CD8-positive, alpha-beta memory T cell (primary cell): ENCODE measurements around the gene PRPF40A. TPM values are rescaled to one million over a fixed set of nuclear protein-coding genes. Genes with fewer than 3 reads are reported as not detected.
A peak's percentile ranks its signal among the peaks of the same experiment; 100 is the strongest.
"Not testable (repeated sequence)": the region's sequence is repeated elsewhere in the genome, so short reads cannot be mapped to it uniquely, and the experiment has no call there.

Experiments
- CTCF ChIA-PET: fragments of 350-600 bp; sonication (Branson Sonifier 250); formaldehyde crosslinking; loops from one replicate; lab custom pipeline; 2021; ENCODE audit warnings: antibody characterized with exemption; lab: Charles Lee
- POLR2A ChIA-PET: fragments of 350-600 bp; sonication (Branson Sonifier 250); formaldehyde crosslinking; loops from one replicate; lab custom pipeline; 2021; ENCODE audit warnings: antibody characterized with exemption; lab: Charles Lee
- DNase-seq, 5 donors: peaks; one replicate each; pipeline versions ENCODE4 v3.0.0 to v3.0.0-alpha.2; 2020 to 2022; ENCODE audit warnings: mixed read lengths in 1 of 5
- H3K27ac ChIP-seq: one replicate; pipeline ENCODE4 v1.7.0; 2013; ENCODE audit warnings: low read depth, mild to moderate bottlenecking, low read length, moderate library complexity
- H3K27me3 ChIP-seq: 2 replicates; pipeline ENCODE4 v1.7.0; 2013; ENCODE audit warnings: low read length, mild to moderate bottlenecking; ENCODE audit not compliant: insufficient read depth, poor library complexity, severe bottlenecking
- H3K36me3 ChIP-seq: 2 replicates; pipeline ENCODE4 v1.7.0; 2013; ENCODE audit warnings: mild to moderate bottlenecking, low read length, moderate library complexity; ENCODE audit not compliant: insufficient read depth
- H3K4me1 ChIP-seq: 2 replicates; pipeline ENCODE4 v1.7.0; 2013; ENCODE audit warnings: mild to moderate bottlenecking, low read length, moderate library complexity; ENCODE audit not compliant: insufficient read depth
- H3K4me3 ChIP-seq: 2 replicates; pipeline ENCODE4 v1.7.0; 2013; ENCODE audit warnings: mild to moderate bottlenecking, low read length
- H3K9me3 ChIP-seq: 2 replicates; pipeline ENCODE4 v1.7.0; 2013; ENCODE audit warnings: mild to moderate bottlenecking, low read length
- H3K27ac Mint-ChIP-seq, 8 donors: one replicate each; pipeline ENCODE4 v1.8.0; 2020 to 2021; ENCODE audit warnings: mixed read lengths in 8 of 8, mild to moderate bottlenecking in 6 of 8, inconsistent platforms in 3 of 8, moderate library complexity in 3 of 8
- H3K27me3 Mint-ChIP-seq, 2 donors: one replicate each; pipeline ENCODE4 v1.8.0; 2020 to 2021; ENCODE audit warnings: mixed read lengths in 2 of 2, mild to moderate bottlenecking in 1 of 2, moderate library complexity in 1 of 2
- H3K36me3 Mint-ChIP-seq, 3 donors: one replicate each; pipeline ENCODE4 v1.8.0; 2020 to 2021; ENCODE audit warnings: mixed read lengths in 3 of 3, inconsistent platforms in 1 of 3, mild to moderate bottlenecking in 1 of 3
- H3K4me1 Mint-ChIP-seq, 3 donors: one replicate each; pipeline ENCODE4 v1.8.0; 2020 to 2021; ENCODE audit warnings: mixed read lengths in 3 of 3, inconsistent platforms in 1 of 3, mild to moderate bottlenecking in 1 of 3
- H3K4me3 Mint-ChIP-seq, 7 donors: one replicate each; pipeline ENCODE4 v1.8.0; 2020 to 2021; ENCODE audit warnings: mixed read lengths in 7 of 7, mild to moderate bottlenecking in 6 of 7, moderate library complexity in 4 of 7, inconsistent platforms in 2 of 7
- H3K9me3 Mint-ChIP-seq, 5 donors: one replicate each; pipeline ENCODE4 v1.8.0; 2020 to 2022; ENCODE audit warnings: mixed read lengths in 5 of 5, mild to moderate bottlenecking in 3 of 5, moderate library complexity in 2 of 5, inconsistent platforms in 1 of 5
- polyA plus RNA-seq: library from polyadenylated mRNA; unstranded; fragments of 300-500 nt; fragmentation: Illumina TruSeq; gene quantifications from one replicate; pipeline ENCODE4 v1.2.3, GENCODE V29; 2021
- total RNA-seq, 2 experiments: library from RNA; stranded (reverse); gene quantifications; one replicate each; pipeline ENCODE4 v1.2.3, GENCODE V29; 2021

The PRPF40A gene
- total RNA-seq, result 100 to 1,000 TPM; 138 to 146 TPM
- polyA plus RNA-seq, result 136 TPM

DNA sequence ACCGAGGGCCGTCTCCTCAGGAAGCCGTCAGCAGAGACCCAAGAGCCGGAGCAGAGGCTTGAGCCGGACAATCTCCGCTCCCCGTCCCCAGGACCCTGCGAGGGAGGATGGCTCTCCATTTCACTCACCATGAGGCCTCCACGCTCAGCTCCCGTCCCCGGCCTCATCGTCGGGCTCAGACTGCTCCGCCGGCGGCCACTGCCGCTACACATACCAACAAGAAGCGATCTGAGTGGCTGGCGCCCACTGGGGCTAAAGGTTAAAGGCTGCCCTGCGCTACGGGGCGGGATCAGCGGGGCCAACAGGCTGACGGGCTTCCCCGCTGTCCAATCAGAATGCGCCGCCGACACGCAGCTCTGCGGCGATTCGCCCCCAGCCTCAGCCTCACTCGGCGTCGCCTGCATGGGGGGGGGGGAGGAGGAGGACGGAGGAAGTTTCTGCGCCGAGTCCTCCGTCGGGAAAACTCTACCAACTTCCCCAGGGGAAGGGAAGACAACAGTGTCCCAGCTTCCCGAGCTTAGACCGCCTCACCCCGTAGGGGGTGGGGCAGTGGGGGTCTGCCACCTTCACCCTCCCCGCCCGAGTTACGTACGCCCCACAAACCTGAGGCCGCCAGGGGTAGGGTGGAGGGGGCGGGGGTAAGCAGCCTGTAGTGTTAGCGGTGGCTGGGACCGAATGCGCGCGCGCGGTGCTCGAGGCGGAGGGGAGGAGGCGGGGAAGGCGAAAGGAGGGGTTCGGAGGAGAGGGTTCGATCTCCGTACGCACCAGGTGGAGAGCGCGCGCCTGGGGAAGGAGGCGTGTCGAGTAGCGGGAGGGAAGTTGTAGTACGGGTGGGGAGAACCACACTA lies at the start of gene PRPF40A:
Gene PRPF40A (minus strand): TSS at position 234 of the 848 bp plus-strand sequence. CDS start 22 bp downstream, at position 212.
- Histone ChIP-seq H3K27me3 (no peaks in the 10 kb centered on the region), H3K9me3 (no peaks in the 10 kb centered on the region), H3K36me3 (peaks cover 10% of the 10 kb centered on the region), H3K4me3 (peak within 1 kb of the TSS; percentile 96), H3K4me1 (peaks cover 31% of the 10 kb centered on the region), H3K27ac (peak within 1 kb of the TSS; percentile 97)
- POLR2A ChIA-PET, result interaction anchor here (0.6 to 1.2 kb wide), 8 partner anchors 9 to 926 kb away, joined by 3 to 7 read pairs (median 4); partner anchors contain the start of gene STAM2
- H3K27me3 Mint-ChIP-seq, result peaks cover 0 to 3% of the 10 kb centered on the region in 2 donors
- CTCF ChIA-PET, result interaction anchor here (0.9 to 1.6 kb wide), 4 partner anchors 10 to 82 kb away, joined by 3 to 4 read pairs (median 4); no protein-coding TSS in a partner anchor
- H3K9me3 Mint-ChIP-seq, result no peaks in the 10 kb centered on the region
- peak within 1 kb of the TSS; percentile 97 to 100 (median 99) for H3K4me3 Mint-ChIP-seq
- peaks cover 64 to 83% (median 82%) of the 10 kb centered on the region in 3 donors for H3K4me1 Mint-ChIP-seq
- H3K27ac Mint-ChIP-seq, result peak within 1 kb of the TSS; percentile 97 to 100 (median 99)
- DNase-seq, result peak; percentile 98 to 99 (median 99)
- H3K36me3 Mint-ChIP-seq, result peaks cover 0 to 54% (median 4%) of the 10 kb centered on the region in 3 donors

DNA sequence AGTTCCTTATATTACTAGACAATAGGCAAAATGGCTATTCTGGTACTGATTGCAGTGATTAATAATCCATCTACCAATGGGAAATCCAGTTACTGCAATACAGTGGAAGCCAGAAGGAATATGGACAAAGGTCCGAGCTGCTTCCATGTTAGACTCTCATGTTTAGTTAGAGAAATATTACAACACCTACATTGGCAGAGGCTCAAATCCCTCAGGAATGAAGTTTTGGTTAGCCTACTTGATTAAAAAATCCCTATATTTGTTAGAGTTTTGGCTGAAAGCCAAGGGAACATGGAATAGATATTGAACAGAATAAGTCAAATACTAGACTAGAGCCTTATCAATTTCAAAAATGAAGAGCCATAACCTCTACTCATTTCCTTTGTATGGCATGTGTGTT lies 49.7 kb upstream of the PRPF40A start:
- peaks cover 0 to 14% (median 5%) of the 10 kb centered on the region in 3 donors for H3K36me3 Mint-ChIP-seq
- no peak overlapping the region for H3K4me3 ChIP-seq
- H3K27me3 Mint-ChIP-seq, result peaks cover 0 to 2% of the 10 kb centered on the region in 2 donors
- H3K27ac ChIP-seq, result no peak overlapping the region
- POLR2A ChIA-PET, result no interaction called here
- DNase-seq, result no peak
- H3K4me1 ChIP-seq, result no peaks in the 10 kb centered on the region
- no peak overlapping the region for H3K27ac Mint-ChIP-seq
- no peak overlapping the region for H3K4me3 Mint-ChIP-seq
- no peaks in the 10 kb centered on the region for H3K9me3 Mint-ChIP-seq
- CTCF ChIA-PET, result no interaction called here
- no peaks in the 10 kb centered on the region for H3K9me3 ChIP-seq
- H3K4me1 Mint-ChIP-seq, result no peaks in the 10 kb centered on the region
- no peaks in the 10 kb centered on the region for H3K27me3 ChIP-seq
- no peaks in the 10 kb centered on the region for H3K36me3 ChIP-seq

DNA sequence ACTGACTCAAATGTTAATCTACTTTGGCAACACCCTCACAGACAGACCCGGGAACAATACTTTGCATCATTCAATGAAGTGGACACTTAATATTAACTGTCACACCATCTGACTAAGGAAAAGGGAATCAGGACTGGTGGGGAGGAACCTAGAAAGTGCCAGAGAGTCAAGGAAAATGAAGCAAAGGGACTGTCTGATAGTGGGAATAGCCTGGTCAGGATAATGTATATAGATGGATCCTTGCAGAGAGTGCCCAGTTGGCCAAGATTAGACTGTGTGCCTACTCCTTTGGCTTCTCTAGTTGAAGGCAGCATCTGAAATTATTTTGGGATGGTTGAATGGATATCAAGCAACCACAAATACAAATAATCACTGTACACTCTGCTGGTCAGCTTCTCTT lies 46.4 kb upstream of the PRPF40A start:
- peaks cover 0 to 2% of the 10 kb centered on the region in 2 donors for H3K27me3 Mint-ChIP-seq
- ChIA-PET CTCF (interaction anchor here (1.4 kb wide), 1 partner anchor 587 kb away, joined by 3 read pairs; no protein-coding TSS in a partner anchor), POLR2A (no interaction called here)
- H3K4me1 ChIP-seq, result no peaks in the 10 kb centered on the region
- H3K4me3 ChIP-seq, result no peak overlapping the region
- peaks cover 0 to 3% (median 0%) of the 10 kb centered on the region in 3 donors for H3K4me1 Mint-ChIP-seq
- no peaks in the 10 kb centered on the region for H3K27me3 ChIP-seq
- no peak overlapping the region for H3K27ac ChIP-seq
- H3K27ac Mint-ChIP-seq, result no peak overlapping the region
- no peak for DNase-seq
- H3K9me3 ChIP-seq, result no peaks in the 10 kb centered on the region
- no peak overlapping the region for H3K4me3 Mint-ChIP-seq
- peaks cover 6% of the 10 kb centered on the region for H3K36me3 ChIP-seq
- H3K36me3 Mint-ChIP-seq, result peaks cover 0 to 37% (median 9%) of the 10 kb centered on the region in 3 donors
- H3K9me3 Mint-ChIP-seq, result no peaks in the 10 kb centered on the region

DNA sequence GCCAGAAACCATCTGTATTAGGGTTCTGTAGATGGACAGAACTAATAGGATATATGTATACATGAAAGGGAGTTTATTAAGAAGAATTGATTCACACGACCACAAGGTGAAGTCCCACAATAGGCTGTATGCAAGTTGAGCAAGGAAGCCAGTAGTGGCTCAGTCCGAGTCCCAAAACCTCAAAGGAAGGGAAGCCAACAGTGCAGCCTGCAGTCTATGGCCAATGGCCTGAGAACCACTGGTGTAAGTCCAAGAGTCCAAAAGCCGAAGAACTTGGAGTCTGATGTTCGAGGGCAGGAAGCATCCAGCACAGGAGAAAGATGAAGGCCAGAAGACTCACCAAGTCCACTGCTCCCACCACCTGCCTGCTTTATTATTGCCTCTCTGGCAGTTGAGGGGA lies 45.9 kb upstream of the PRPF40A start:
- H3K27ac ChIP-seq, H3K4me1 ChIP-seq, H3K9me3 ChIP-seq, H3K9me3 Mint-ChIP-seq, H3K27ac Mint-ChIP-seq, DNase-seq, POLR2A ChIA-PET, H3K4me3 ChIP-seq, H3K4me3 Mint-ChIP-seq, H3K4me1 Mint-ChIP-seq, CTCF ChIA-PET, H3K27me3 ChIP-seq, H3K27me3 Mint-ChIP-seq, H3K36me3 ChIP-seq: not testable (repeated sequence)
- H3K36me3 Mint-ChIP-seq, result peaks cover 0 to 41% (median 9%) of the 10 kb centered on the region in 3 donors

DNA sequence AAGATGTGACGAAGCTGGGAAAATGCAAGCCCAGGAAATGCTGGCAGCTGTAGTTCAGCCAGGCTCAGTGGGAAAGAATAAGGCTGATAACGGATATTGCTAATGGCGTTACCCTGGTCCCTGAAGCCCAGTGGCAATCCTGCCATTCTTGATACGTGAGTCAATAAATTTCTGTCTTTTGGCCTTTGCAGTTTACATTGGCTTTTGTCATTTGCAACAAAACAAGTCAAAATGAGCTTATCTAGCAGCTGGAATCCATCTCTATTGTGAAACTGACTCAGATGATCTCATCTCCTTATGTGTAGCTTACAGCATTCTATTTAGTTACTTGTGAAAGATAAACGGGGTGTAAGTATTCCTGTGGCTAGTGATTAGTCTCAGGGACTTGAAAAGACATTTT lies 44.9 kb upstream of the PRPF40A start:
- ChIA-PET POLR2A (no interaction called here), CTCF (no interaction called here)
- no peak overlapping the region for H3K4me3 ChIP-seq
- no peaks in the 10 kb centered on the region for H3K9me3 ChIP-seq
- Mint-ChIP-seq H3K27ac (no peak overlapping the region), H3K4me3 (no peak overlapping the region), H3K9me3 (no peaks in the 10 kb centered on the region), H3K36me3 (peaks cover 0 to 49% (median 10%) of the 10 kb centered on the region in 3 donors), H3K4me1 (peaks cover 0 to 4% (median under 1%) of the 10 kb centered on the region in 3 donors), H3K27me3 (no peaks in the 10 kb centered on the region)
- H3K27me3 ChIP-seq, result no peaks in the 10 kb centered on the region
- no peaks in the 10 kb centered on the region for H3K4me1 ChIP-seq
- no peak for DNase-seq
- H3K36me3 ChIP-seq, result peaks cover 6% of the 10 kb centered on the region
- no peak overlapping the region for H3K27ac ChIP-seq

DNA sequence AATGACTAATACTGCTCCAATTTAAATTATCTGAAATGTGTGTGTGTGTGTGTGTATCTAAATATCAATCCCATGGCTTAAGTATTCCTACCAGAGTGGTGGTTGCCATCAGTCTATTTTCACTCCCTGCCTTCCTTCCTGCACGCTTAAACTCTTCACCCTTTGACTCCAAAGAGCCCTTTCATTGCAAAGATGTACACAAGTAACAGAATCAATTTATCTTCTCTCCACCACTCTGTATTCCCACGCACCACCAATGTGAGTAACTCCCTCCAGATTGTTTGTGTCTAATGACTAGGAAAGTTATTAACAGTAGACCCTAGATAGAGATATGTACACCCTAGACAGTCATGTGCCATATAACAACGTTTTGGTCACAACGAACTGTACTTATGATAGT lies 44.0 kb upstream of the PRPF40A start:
- H3K4me1 Mint-ChIP-seq, result peaks cover 0 to 4% (median 1%) of the 10 kb centered on the region in 3 donors
- H3K27me3 Mint-ChIP-seq, result no peaks in the 10 kb centered on the region
- Histone ChIP-seq H3K9me3 (no peaks in the 10 kb centered on the region), H3K27me3 (no peaks in the 10 kb centered on the region), H3K4me3 (no peak overlapping the region), H3K4me1 (no peaks in the 10 kb centered on the region), H3K36me3 (peaks cover 14% of the 10 kb centered on the region), H3K27ac (no peak overlapping the region)
- DNase-seq, result no peak
- H3K36me3 Mint-ChIP-seq, result peaks cover 0 to 58% (median 14%) of the 10 kb centered on the region in 3 donors
- no peaks in the 10 kb centered on the region for H3K9me3 Mint-ChIP-seq
- H3K4me3 Mint-ChIP-seq, result no peak overlapping the region
- POLR2A ChIA-PET, result no interaction called here
- CTCF ChIA-PET, result no interaction called here
- peak overlapping the region in 1 of 8 donors; percentile 33 for H3K27ac Mint-ChIP-seq

DNA sequence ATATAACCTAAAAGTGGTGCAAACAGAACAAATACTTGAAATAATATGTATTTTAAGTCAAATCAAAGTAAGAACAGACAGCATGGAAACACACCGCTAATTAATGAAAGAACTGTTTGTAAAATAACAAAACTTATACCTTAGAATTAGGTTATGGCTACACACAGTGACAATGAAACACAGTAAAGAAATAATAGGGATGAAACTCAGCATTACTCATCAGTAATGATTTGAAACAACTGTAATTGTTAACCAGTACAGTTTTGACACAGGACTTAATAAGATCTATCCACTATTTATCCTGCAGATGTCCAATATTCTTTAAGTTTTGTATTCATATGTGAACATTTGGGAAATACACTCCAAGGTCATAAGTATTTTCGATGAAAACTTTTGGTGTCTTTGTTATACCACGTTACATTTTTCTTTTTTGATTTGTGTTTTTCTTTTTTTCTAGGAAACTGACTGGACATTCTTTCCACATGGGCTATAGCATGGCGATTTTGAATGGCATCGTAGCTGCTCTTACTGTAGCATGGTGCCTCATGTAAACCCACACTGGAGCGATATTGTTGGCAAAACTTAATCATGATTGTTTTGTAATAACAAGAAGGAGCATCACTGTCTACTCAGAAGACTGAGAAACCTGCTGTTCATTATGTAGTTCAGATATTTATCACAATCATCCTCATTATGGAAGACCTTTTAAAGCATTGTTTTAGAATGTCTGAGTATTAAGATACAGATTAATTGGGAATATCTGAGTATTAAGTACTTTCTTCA lies 42.2 kb upstream of the PRPF40A start:
- no peak overlapping the region for H3K27ac ChIP-seq
- DNase-seq, result no peak
- no peak overlapping the region for H3K4me3 ChIP-seq
- H3K27me3 ChIP-seq, result no peaks in the 10 kb centered on the region
- ChIA-PET CTCF (no interaction called here), POLR2A (no interaction called here)
- H3K27me3 Mint-ChIP-seq, result no peaks in the 10 kb centered on the region
- no peaks in the 10 kb centered on the region for H3K9me3 Mint-ChIP-seq
- H3K4me3 Mint-ChIP-seq, result no peak overlapping the region
- H3K9me3 ChIP-seq, result no peaks in the 10 kb centered on the region
- peak overlapping the region in 2 of 8 donors; percentile 6 to 10 for H3K27ac Mint-ChIP-seq
- H3K36me3 Mint-ChIP-seq, result peaks cover 3 to 69% (median 19%) of the 10 kb centered on the region in 3 donors
- H3K36me3 ChIP-seq, result peaks cover 14% of the 10 kb centered on the region
- peaks cover 0 to 4% (median 1%) of the 10 kb centered on the region in 3 donors for H3K4me1 Mint-ChIP-seq
- no peaks in the 10 kb centered on the region for H3K4me1 ChIP-seq
